OCI-LY7 (cell line): ENCODE measurements around the gene MEGF6. TPM values are rescaled to one million over a fixed set of nuclear protein-coding genes. Genes with fewer than 3 reads are reported as not detected.
"Not testable (repeated sequence)": the region's sequence is repeated elsewhere in the genome, so short reads cannot be mapped to it uniquely, and the experiment has no call there.

ENCODE experiments used
- BruUV-seq: library from RNA; stranded (reverse); fragments of 400-500 nt; replicated peaks from 2 replicates; lab custom pipeline; 2021; lab: Mats Ljungman, UMichigan
- CTCF ChIA-PET: fragments of 300-600 bp; sonication (Branson Sonifier 250); formaldehyde crosslinking; loops from one replicate; lab custom pipeline; 2022; ENCODE audit warnings: antibody characterized with exemption; ENCODE audit not compliant: unreplicated experiment; lab: Charles Lee
- POLR2A ChIA-PET: fragments of 300-600 bp; sonication (Branson Sonifier 250); formaldehyde crosslinking; loops from one replicate; lab custom pipeline; 2022; ENCODE audit warnings: antibody characterized with exemption; lab: Charles Lee
- DNase-seq: peaks from one replicate; pipeline ENCODE4 v3.0.0-alpha.2; 2015; ENCODE audit warnings: low spot score
- H2AFZ ChIP-seq: fragments of 200-600 bp; sonication (generic), shearing (Covaris generic); 2 replicates; pipeline ENCODE4 v1.6.1; 2014; ENCODE audit warnings: mild to moderate bottlenecking, antibody characterized with exemption, low read length, moderate library complexity
- H3K27ac ChIP-seq: fragments of 200-600 bp; sonication (generic); 2 replicates; pipeline ENCODE4 v1.5.1; 2014; ENCODE audit warnings: mixed run types, low read depth, mild to moderate bottlenecking, moderate library complexity, low read length, inconsistent platforms; ENCODE audit not compliant: poor library complexity, severe bottlenecking
- H3K36me3 ChIP-seq: fragments of 200-600 bp; sonication (generic); 2 replicates; pipeline ENCODE4 v1.6.1; 2014; ENCODE audit warnings: mild to moderate bottlenecking, antibody characterized with exemption, low read length, moderate library complexity, mixed read lengths; ENCODE audit not compliant: insufficient read depth
- H3K4me1 ChIP-seq: fragments of 200-600 bp; sonication (generic); 2 replicates; pipeline ENCODE4 v1.5.1; 2014; ENCODE audit warnings: mild to moderate bottlenecking, low read length; ENCODE audit not compliant: insufficient read depth, poor library complexity, severe bottlenecking
- H3K4me2 ChIP-seq: fragments of 200-600 bp; sonication (generic); 2 replicates; pipeline ENCODE4 v1.6.1; 2014; ENCODE audit warnings: mild to moderate bottlenecking, low read length
- H3K4me3 ChIP-seq: fragments of 200-600 bp; sonication (generic); 2 replicates; pipeline ENCODE4 v1.5.1; 2014; ENCODE audit warnings: mild to moderate bottlenecking, low read depth, low read length; ENCODE audit not compliant: poor library complexity, severe bottlenecking
- H3K79me2 ChIP-seq: fragments of 200-600 bp; sonication (generic); 2 replicates; pipeline ENCODE4 v1.6.1; 2016; ENCODE audit warnings: low read depth, mild to moderate bottlenecking, low read length, moderate library complexity, mixed read lengths; ENCODE audit not compliant: insufficient read depth
- H3K9me2 ChIP-seq: fragments of 200-600 bp; sonication (generic); 2 replicates; pipeline ENCODE4 v1.6.1; 2016; ENCODE audit warnings: mild to moderate bottlenecking, low read length, mixed read lengths; ENCODE audit not compliant: insufficient read depth
- H3K9me3 ChIP-seq: fragments of 200-600 bp; sonication (generic); 2 replicates; pipeline ENCODE4 v1.6.1; 2014; ENCODE audit warnings: mild to moderate bottlenecking, mixed run types, low read length, mixed read lengths
- H4K20me1 ChIP-seq: fragments of 200-600 bp; sonication (generic); 2 replicates; pipeline ENCODE4 v1.6.1; 2014; ENCODE audit warnings: mild to moderate bottlenecking, antibody characterized with exemption, low read length, moderate library complexity, mixed read lengths; ENCODE audit not compliant: insufficient read depth
- EZH2phosphoT487 ChIP-seq: fragments of 200-600 bp; sonication (generic); IDR thresholded peaks from 2 replicates; pipeline ENCODE4 v1.6.1; 2018; ENCODE audit warnings: low read depth, borderline replicate concordance, mild to moderate bottlenecking, mixed run types, antibody characterized with exemption, low read length, moderate library complexity, mixed read lengths
- intact Hi-C: fragments of 100-400 bp; cut with micrococcal nuclease; formaldehyde crosslinking; loops from one replicate; pipeline ENCODE4 v1.10.0; 2022; ENCODE audit not compliant: unreplicated experiment
- total RNA-seq, 2 experiments: library from RNA; depleted of rRNA in 1 of 2; stranded (reverse); fragments of >200 nt in 1 of 2; shearing (Covaris generic) in 1 of 2; gene quantifications; 2 replicates each; pipeline ENCODE4 v1.2.3, GENCODE V29; 2014 to 2022
- TF ChIP-seq, protein P1 (sequence below): fragments of 200-600 bp; sonication (generic); conservative IDR thresholded peaks from 2 replicates; pipeline ENCODE4 v1.5.1; 2014; ENCODE audit warnings: mild to moderate bottlenecking, antibody characterized with exemption, low read length, moderate library complexity, mixed read lengths

MEGF6 gene
- total RNA-seq, 2 experiments from 2014 or later, result 0.15 to 0.32 TPM

DNA sequence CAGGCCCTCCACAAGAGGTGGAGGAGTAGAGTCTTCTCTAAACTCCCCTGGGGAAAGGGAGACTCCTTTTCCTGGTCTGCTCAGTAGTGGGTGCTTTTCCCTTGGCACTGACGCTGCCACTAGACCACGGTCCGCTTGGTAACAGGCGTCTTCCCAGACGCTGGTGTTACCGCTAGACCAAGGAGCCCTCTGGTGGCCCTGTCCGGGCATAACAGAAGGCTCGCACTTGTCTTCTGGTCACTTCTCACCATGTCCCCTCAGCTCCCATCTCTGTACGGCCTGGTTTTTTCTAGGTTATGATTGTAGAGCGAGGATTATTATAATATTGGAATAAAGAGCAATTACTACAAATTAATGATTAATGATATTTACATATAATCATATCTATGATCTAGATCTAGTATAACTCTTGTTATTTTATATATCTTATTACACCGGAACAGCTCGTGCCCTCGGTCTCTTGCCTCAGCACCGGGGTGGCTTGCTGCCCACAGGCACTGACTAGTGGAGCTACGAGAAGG lies 9.9 kb upstream of the MEGF6 start:
- H3K79me2 ChIP-seq, H3K36me3 ChIP-seq, BruUV-seq, H3K27ac ChIP-seq, intact Hi-C loops, H3K4me2 ChIP-seq, H3K9me3 ChIP-seq, H2AFZ ChIP-seq, H3K4me3 ChIP-seq, H4K20me1 ChIP-seq, H3K9me2 ChIP-seq: not testable (repeated sequence)
- TF ChIP-seq, protein P1, sequence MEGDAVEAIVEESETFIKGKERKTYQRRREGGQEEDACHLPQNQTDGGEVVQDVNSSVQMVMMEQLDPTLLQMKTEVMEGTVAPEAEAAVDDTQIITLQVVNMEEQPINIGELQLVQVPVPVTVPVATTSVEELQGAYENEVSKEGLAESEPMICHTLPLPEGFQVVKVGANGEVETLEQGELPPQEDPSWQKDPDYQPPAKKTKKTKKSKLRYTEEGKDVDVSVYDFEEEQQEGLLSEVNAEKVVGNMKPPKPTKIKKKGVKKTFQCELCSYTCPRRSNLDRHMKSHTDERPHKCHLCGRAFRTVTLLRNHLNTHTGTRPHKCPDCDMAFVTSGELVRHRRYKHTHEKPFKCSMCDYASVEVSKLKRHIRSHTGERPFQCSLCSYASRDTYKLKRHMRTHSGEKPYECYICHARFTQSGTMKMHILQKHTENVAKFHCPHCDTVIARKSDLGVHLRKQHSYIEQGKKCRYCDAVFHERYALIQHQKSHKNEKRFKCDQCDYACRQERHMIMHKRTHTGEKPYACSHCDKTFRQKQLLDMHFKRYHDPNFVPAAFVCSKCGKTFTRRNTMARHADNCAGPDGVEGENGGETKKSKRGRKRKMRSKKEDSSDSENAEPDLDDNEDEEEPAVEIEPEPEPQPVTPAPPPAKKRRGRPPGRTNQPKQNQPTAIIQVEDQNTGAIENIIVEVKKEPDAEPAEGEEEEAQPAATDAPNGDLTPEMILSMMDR, result peak; percentile 71
- H3K4me1 ChIP-seq, result peaks cover 19% of the 10 kb centered on the region
- ChIA-PET CTCF (interaction anchor here (0.6 kb wide), 1 partner anchor 1432 kb away, joined by 3 read pairs; no protein-coding TSS in a partner anchor), POLR2A (interaction anchor here (0.7 kb wide), 1 partner anchor 93 kb away, joined by 4 read pairs; no protein-coding TSS in a partner anchor)
- peak; percentile 22 for DNase-seq

DNA sequence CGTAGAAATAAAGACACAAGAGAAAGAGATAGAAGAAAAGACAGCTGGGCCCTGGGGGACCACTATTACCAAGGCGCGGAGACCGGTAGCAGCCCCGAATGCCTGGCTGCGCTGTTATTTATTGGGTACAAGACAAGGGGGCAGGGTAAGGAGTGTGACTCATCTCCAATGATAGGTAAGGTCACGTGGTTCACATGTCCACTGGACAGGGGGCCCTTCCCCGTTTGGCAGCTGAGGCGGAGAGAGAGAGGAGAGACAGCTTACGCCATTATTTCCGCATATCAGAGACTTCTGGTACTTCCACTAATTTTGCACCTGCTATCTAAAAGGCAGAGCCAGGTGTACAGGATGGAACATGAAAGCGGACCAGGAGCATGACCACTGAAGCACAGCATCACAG lies 9.4 kb upstream of the MEGF6 start:
- Histone ChIP-seq H3K36me3 (no peaks in the 10 kb centered on the region), H3K27ac (no peak overlapping the region), H3K9me3 (no peaks in the 10 kb centered on the region), H3K9me2 (no peaks in the 10 kb centered on the region), H2AFZ (no peak overlapping the region), H3K4me2 (no peak overlapping the region), H3K4me3 (no peak overlapping the region), H4K20me1 (no peaks in the 10 kb centered on the region), H3K79me2 (no peaks in the 10 kb centered on the region), H3K4me1 (peaks cover 15% of the 10 kb centered on the region)
- DNase-seq, result no peak
- TF ChIP-seq, protein P1, result no peak
- TF ChIP-seq EZH2phosphoT487, result no peak
- POLR2A ChIA-PET, result no interaction called here
- CTCF ChIA-PET, result interaction anchor here (0.6 kb wide), 1 partner anchor 1431 kb away, joined by 3 read pairs; no protein-coding TSS in a partner anchor
- intact Hi-C loops, result no loop called here
- no TSS peak for BruUV-seq

DNA sequence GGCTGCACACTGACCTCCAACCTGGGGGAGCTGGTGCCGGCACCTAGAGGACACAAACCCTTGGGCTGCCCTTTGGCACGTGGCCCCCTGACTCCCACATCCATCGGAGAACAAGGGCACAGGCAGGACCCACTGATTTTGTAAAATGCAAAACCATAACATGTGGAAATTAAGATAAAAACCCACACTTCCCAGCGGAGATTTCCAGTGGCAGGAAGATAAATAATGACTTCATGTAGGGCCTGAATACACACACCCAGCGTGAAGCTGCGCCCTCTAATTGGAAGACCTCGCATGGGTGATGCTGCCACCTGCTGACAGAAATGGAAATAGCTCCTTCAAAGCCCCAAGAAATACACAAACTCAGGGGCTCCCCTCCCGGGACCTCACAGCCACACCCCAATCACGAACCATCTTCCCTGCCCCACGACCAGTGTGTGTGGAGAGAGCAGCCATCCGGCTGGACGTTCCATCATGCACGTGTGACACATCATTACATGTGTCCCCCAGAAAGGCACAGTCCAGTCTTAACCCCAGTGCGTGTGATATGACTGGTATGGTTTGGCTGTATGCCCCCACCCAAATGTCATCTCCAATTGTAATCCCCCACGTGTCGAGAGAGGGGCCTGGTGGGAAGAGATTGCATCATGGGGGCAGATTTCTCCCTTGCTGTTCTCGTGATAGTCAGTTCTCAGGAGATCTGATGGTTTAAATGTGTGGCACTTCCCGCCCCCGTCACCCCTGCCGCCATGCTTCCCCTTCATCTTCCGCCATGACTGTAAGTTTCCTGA lies 7.8 kb upstream of the MEGF6 start:
- no TSS peak for BruUV-seq
- CTCF ChIA-PET, result interaction anchor here (0.9 to 1.1 kb wide), 2 partner anchors 50 to 105 kb away, joined by 3 to 4 read pairs; no protein-coding TSS in a partner anchor
- no peak overlapping the region for H3K4me3 ChIP-seq

More for the DNA sequence above, 7.8 kb upstream of the MEGF6 start:
- Histone ChIP-seq H3K9me2 (no peaks in the 10 kb centered on the region), H3K27ac (no peak overlapping the region), H3K36me3 (no peaks in the 10 kb centered on the region), H2AFZ (0 out of 2 replicates have a peak overlapping the region, but pooled peaks have one; percentile 22), H3K4me2 (peak overlapping the region; percentile 44; the same call in 1 of the 2 replicates), H4K20me1 (no peaks in the 10 kb centered on the region), H3K79me2 (no peaks in the 10 kb centered on the region), H3K4me1 (peaks cover 12% of the 10 kb centered on the region), H3K9me3 (no peaks in the 10 kb centered on the region)
- peak; percentile 77 for DNase-seq
- intact Hi-C loops, result loop anchor here (1.0 to 2.0 kb wide), 4 partner anchors 54 to 166 kb away; no protein-coding TSS in a partner anchor
- POLR2A ChIA-PET, result no interaction called here
- TF ChIP-seq, protein P1, result peak; percentile 90
- TF ChIP-seq EZH2phosphoT487, result no peak
